Loucy (cell line): Measurements from ENCODE around the gene CFAP54.

Experiments
- H2AFZ ChIP-seq: fragments of 200-600 bp; sonication (generic); 2 replicates; pipeline ENCODE4 v1.6.0; 2016; ENCODE audit warnings: antibody characterized with exemption, mild to moderate bottlenecking, low read length, moderate library complexity
- H3F3A ChIP-seq: fragments of 200-600 bp; 2 replicates; pipeline ENCODE4 v1.6.0; 2016; ENCODE audit warnings: antibody characterized with exemption, low read depth, mild to moderate bottlenecking
- H3K27me3 ChIP-seq: fragments of 200-600 bp; sonication (generic); 2 replicates; pipeline ENCODE4 v1.6.1; 2014; ENCODE audit warnings: low read length, mild to moderate bottlenecking; ENCODE audit not compliant: insufficient read depth, poor library complexity, severe bottlenecking
- H3K36me3 ChIP-seq: fragments of 200-600 bp; sonication (generic); 2 replicates; pipeline ENCODE4 v1.6.1; 2016; ENCODE audit warnings: low read length; ENCODE audit not compliant: insufficient read depth
- H3K4me1 ChIP-seq: fragments of 200-600 bp; sonication (generic); 2 replicates; pipeline ENCODE4 v1.5.1; 2014; ENCODE audit warnings: low read length, mild to moderate bottlenecking; ENCODE audit not compliant: insufficient read depth, poor library complexity, severe bottlenecking
- H3K4me2 ChIP-seq: fragments of 200-600 bp; sonication (generic); 2 replicates; pipeline ENCODE4 v1.6.0; 2014; ENCODE audit warnings: antibody characterized with exemption, low read length, low read depth, mild to moderate bottlenecking; ENCODE audit not compliant: poor library complexity, severe bottlenecking
- H3K4me3 ChIP-seq: fragments of 200-600 bp; sonication (generic); 2 replicates; pipeline ENCODE4 v1.5.1; 2014; ENCODE audit warnings: low read length, mild to moderate bottlenecking, mixed read lengths; ENCODE audit not compliant: poor library complexity, severe bottlenecking
- H3K79me2 ChIP-seq: fragments of 200-600 bp; sonication (generic); 2 replicates; pipeline ENCODE4 v1.6.1; 2014; ENCODE audit warnings: low read length; ENCODE audit not compliant: insufficient read depth
- H3K9ac ChIP-seq: fragments of 200-600 bp; sonication (generic); 2 replicates; pipeline ENCODE4 v1.6.0; 2014; ENCODE audit warnings: mild to moderate bottlenecking, low read depth, low read length, moderate library complexity; ENCODE audit not compliant: poor library complexity, severe bottlenecking
- H3K9me2 ChIP-seq: fragments of 200-600 bp; sonication (generic); replicated peaks from 2 replicates; pipeline ENCODE4 v1.6.1; 2016; ENCODE audit warnings: low read depth, low read length, mixed read lengths
- H3K9me3 ChIP-seq: fragments of 200-600 bp; sonication (generic); 2 replicates; pipeline ENCODE4 v1.6.1; 2014; ENCODE audit warnings: mild to moderate bottlenecking, antibody characterized with exemption, low read length, low read depth; ENCODE audit not compliant: insufficient read depth
- H4K20me1 ChIP-seq: fragments of 200-600 bp; sonication (generic); 2 replicates; pipeline ENCODE4 v1.6.0; 2014; ENCODE audit warnings: antibody characterized with exemption, low read length, mild to moderate bottlenecking; ENCODE audit not compliant: insufficient read depth, poor library complexity, severe bottlenecking
- CTCF ChIP-seq: fragments of 200-600 bp; sonication (generic); conservative IDR thresholded peaks from 2 replicates; pipeline ENCODE4 v1.5.1; 2014; ENCODE audit warnings: mild to moderate bottlenecking, antibody characterized with exemption, low read length
- EZH2phosphoT487 ChIP-seq: fragments of 200-600 bp; IDR thresholded peaks from 2 replicates; pipeline ENCODE4 v1.6.1; 2018; ENCODE audit warnings: antibody characterized with exemption, mild to moderate bottlenecking, moderate library complexity, borderline replicate concordance

CFAP54 gene

GRCh38 chr12:96806272-96806671, 316.9 kb downstream of the CFAP54 start:
- no peaks in the 10 kb centered on the region for H4K20me1 ChIP-seq
- H3K4me1 ChIP-seq, result no peaks in the 10 kb centered on the region
- no peaks in the 10 kb centered on the region for H3F3A ChIP-seq
- no peak overlapping the region for H2AFZ ChIP-seq
- no peaks in the 10 kb centered on the region for H3K27me3 ChIP-seq
- no peaks in the 10 kb centered on the region for H3K9me2 ChIP-seq
- H3K4me2 ChIP-seq, result no peak overlapping the region
- TF ChIP-seq EZH2phosphoT487 (no peak), CTCF (no peak)
- H3K4me3 ChIP-seq, result no peak overlapping the region
- H3K9me3 ChIP-seq, result no peaks in the 10 kb centered on the region; the same call in 1 of the 2 replicates
- H3K79me2 ChIP-seq, result no peaks in the 10 kb centered on the region
- H3K9ac ChIP-seq, result no peak overlapping the region
- H3K36me3 ChIP-seq, result no peaks in the 10 kb centered on the region

- no peaks in the 10 kb centered on the region for H3K9me3 ChIP-seq
- no peak overlapping the region for H3K4me2 ChIP-seq
- H3K4me3 ChIP-seq, result no peak overlapping the region
- TF ChIP-seq CTCF (no peak), EZH2phosphoT487 (no peak)
- no peaks in the 10 kb centered on the region for H3K4me1 ChIP-seq
- no peak overlapping the region for H2AFZ ChIP-seq
- H4K20me1 ChIP-seq, result no peaks in the 10 kb centered on the region
- no peaks in the 10 kb centered on the region for H3K36me3 ChIP-seq
- H3K79me2 ChIP-seq, result no peaks in the 10 kb centered on the region
- H3F3A ChIP-seq, result no peaks in the 10 kb centered on the region
- no peak overlapping the region for H3K9ac ChIP-seq
- no peaks in the 10 kb centered on the region for H3K9me2 ChIP-seq
- no peaks in the 10 kb centered on the region for H3K27me3 ChIP-seq
Observed at GRCh38 chr12:96807741-96808140, 318.4 kb downstream of the CFAP54 start.

- Histone ChIP-seq H3K36me3 (no peaks in the 10 kb centered on the region), H3K9ac (no peak overlapping the region), H3K4me3 (no peak overlapping the region), H3K4me2 (no peak overlapping the region), H3K9me3 (no peaks in the 10 kb centered on the region), H3K79me2 (no peaks in the 10 kb centered on the region), H2AFZ (no peak overlapping the region), H3K9me2 (no peaks in the 10 kb centered on the region), H4K20me1 (no peaks in the 10 kb centered on the region), H3K4me1 (no peaks in the 10 kb centered on the region), H3K27me3 (no peaks in the 10 kb centered on the region), H3F3A (no peaks in the 10 kb centered on the region)
- TF ChIP-seq EZH2phosphoT487 (no peak), CTCF (no peak)
Observed at GRCh38 chr12:96808587-96808986, 319.2 kb downstream of the CFAP54 start.
